ENCODE data around the gene MAP3K7. TPM values are rescaled to one million over a fixed set of nuclear protein-coding genes. Genes with fewer than 3 reads are reported as not detected.
A peak's percentile ranks its signal among the peaks of the same experiment; 100 is the strongest.

The MAP3K7 gene
- total RNA-seq, 2 donors from 2014 or later = 25.3 to 26.3 TPM

DNA sequence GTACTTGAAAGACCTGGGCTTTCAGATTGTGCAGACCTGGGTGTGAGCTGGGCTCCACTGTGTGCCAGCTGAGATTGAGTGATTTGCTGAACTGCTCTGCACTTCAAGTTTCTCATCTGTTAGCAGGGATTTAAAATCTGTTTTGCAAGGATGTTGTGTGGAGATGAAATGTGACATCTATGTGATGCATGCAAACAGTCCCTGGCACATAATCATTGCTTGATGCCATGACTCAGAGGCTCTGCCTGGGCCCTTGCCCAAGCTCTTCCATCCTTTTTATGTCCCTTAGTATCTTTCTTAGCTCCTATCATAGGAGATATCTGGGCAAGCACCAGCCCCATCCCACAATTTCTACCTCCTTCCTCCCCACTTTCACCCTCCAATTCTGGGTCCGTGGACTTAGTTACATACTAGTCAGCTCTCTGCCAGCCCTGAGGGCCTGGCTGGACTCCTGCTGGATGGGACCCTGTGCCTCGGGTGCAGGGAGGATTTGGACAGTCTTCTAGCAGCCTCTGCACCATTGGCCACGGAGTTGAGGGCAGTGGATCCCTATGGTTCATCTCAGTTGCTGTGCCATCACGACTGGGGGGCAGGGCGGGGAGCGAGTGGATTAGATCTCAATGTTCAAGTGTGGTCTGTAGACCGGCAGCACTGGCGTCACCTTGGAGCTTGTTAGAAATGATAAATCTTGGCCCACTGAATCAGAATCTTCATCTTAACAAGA, 103.6 kb downstream of the MAP3K7 start:
- Mint-ChIP-seq H3K27me3 (ENCODE audit: low read depth) (no peaks in the 10 kb centered on the region), H3K36me3 (ENCODE audit: insufficient read depth in 2 of 2) (peaks cover 14 to 19% of the 10 kb centered on the region in 2 donors), H3K4me3 (no peak overlapping the region), H3K4me1 (ENCODE audit: low read depth) (peaks cover 12% of the 10 kb centered on the region), H3K27ac (no peak overlapping the region), H3K9me3 (peaks cover 3 to 13% of the 10 kb centered on the region in 2 donors)
- no peak for DNase-seq
- no peak for ATAC-seq (replicated peaks in 1 of 2)

- peaks cover 3% of the 10 kb centered on the region for H3K4me1 Mint-ChIP-seq (ENCODE audit: low read depth)
- ATAC-seq (replicated peaks in 1 of 2) (no peak), DNase-seq (no peak)
- no peak overlapping the region for H3K27ac Mint-ChIP-seq
- H3K9me3 Mint-ChIP-seq = peaks cover 3 to 9% of the 10 kb centered on the region in 2 donors
- H3K4me3 Mint-ChIP-seq = no peak overlapping the region
- H3K36me3 Mint-ChIP-seq (ENCODE audit: insufficient read depth in 2 of 2) = peaks cover 8 to 11% of the 10 kb centered on the region in 2 donors
- H3K27me3 Mint-ChIP-seq (ENCODE audit: low read depth) = no peaks in the 10 kb centered on the region
These were observed 106.2 kb downstream of the MAP3K7 start for GRCh38 chr6:90480666-90481065.

DNA sequence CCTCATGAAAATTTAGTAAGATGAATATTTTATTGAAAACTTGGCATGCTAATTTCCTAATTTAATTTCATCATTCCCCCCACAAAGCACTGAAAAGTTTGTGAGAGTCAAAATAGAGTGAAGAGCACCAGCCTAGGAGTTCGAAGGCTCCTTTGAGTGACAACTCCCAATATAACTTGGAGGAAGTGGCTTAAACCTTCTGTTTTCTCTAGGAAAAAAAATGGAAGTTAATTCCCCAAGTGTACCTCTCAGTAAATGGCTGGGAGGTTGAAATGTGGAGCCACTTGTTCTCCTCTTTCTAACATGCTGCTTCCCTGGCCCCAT, 107.3 kb downstream of the MAP3K7 start:
- DNase-seq (no peak), ATAC-seq (replicated peaks in 1 of 2) (no peak)
- no peak overlapping the region for H3K4me3 Mint-ChIP-seq
- H3K27ac Mint-ChIP-seq = peak overlapping the region; percentile 69
- H3K36me3 Mint-ChIP-seq (ENCODE audit: insufficient read depth in 2 of 2) = peaks cover 8 to 10% of the 10 kb centered on the region in 2 donors
- no peaks in the 10 kb centered on the region for H3K27me3 Mint-ChIP-seq (ENCODE audit: low read depth)
- no peaks in the 10 kb centered on the region for H3K4me1 Mint-ChIP-seq (ENCODE audit: low read depth)
- peaks cover 3 to 9% of the 10 kb centered on the region in 2 donors for H3K9me3 Mint-ChIP-seq

- H3K4me1 Mint-ChIP-seq (ENCODE audit: low read depth) = no peaks in the 10 kb centered on the region
- H3K9me3 Mint-ChIP-seq = peaks cover 3 to 9% of the 10 kb centered on the region in 2 donors
- H3K27me3 Mint-ChIP-seq (ENCODE audit: low read depth) = no peaks in the 10 kb centered on the region
- ATAC-seq (replicated peaks in 1 of 2) (peak; percentile 91 to 96), DNase-seq (peak; percentile 86 to 87)
- H3K36me3 Mint-ChIP-seq (ENCODE audit: insufficient read depth in 2 of 2) = peaks cover 5 to 10% of the 10 kb centered on the region in 2 donors
- H3K4me3 Mint-ChIP-seq = peak overlapping the region; percentile 45 to 67
- H3K27ac Mint-ChIP-seq = peak overlapping the region; percentile 17
These were observed 107.9 kb downstream of the MAP3K7 start for GRCh38 chr6:90478789-90479602.

DNA sequence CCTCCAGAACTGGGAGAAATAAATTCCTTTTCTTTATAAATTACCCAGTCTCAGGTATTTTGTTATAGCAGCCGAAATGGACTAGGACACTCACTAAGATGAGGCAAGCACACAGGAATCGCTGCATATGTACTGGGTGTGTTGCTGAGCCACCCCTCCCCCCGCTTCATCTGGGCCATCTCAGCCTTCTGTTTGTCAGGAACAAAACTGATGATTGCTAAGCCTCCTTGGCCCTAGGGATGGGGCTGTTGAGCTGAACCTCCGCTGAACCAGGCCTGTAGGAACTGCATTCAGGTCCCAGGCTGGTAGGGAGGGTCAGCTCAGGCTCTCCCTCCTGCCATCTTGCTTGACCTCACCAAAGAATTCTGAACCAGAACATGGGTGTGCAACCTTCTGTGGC, 108.6 kb downstream of the MAP3K7 start:
- no peak for ATAC-seq (replicated peaks in 1 of 2)
- Mint-ChIP-seq H3K27me3 (ENCODE audit: low read depth) (no peaks in the 10 kb centered on the region), H3K27ac (no peak overlapping the region), H3K4me3 (no peak overlapping the region), H3K36me3 (ENCODE audit: insufficient read depth in 2 of 2) (peaks cover 2 to 8% of the 10 kb centered on the region in 2 donors), H3K9me3 (peaks cover 3 to 9% of the 10 kb centered on the region in 2 donors), H3K4me1 (ENCODE audit: low read depth) (no peaks in the 10 kb centered on the region)
- no peak for DNase-seq

GRCh38 chr6:90477366-90477765, 109.5 kb downstream of the MAP3K7 start:
- no peak for DNase-seq
- Mint-ChIP-seq H3K36me3 (ENCODE audit: insufficient read depth in 2 of 2) (peaks cover 0 to 2% of the 10 kb centered on the region in 2 donors), H3K9me3 (peaks cover 0 to 4% of the 10 kb centered on the region in 2 donors), H3K4me1 (ENCODE audit: low read depth) (no peaks in the 10 kb centered on the region), H3K27ac (peak overlapping the region; percentile 45), H3K4me3 (peak overlapping the region in 1 of 2 donors; percentile 36), H3K27me3 (ENCODE audit: low read depth) (no peaks in the 10 kb centered on the region)
- ATAC-seq (replicated peaks in 1 of 2) = no peak

- H3K9me3 Mint-ChIP-seq = no peaks in the 10 kb centered on the region
- H3K27me3 Mint-ChIP-seq (ENCODE audit: low read depth) = no peaks in the 10 kb centered on the region
- peak overlapping the region; percentile 15 to 83 for H3K4me3 Mint-ChIP-seq
- H3K4me1 Mint-ChIP-seq (ENCODE audit: low read depth) = no peaks in the 10 kb centered on the region
- DNase-seq (peak in 1 of 2 donors; percentile 49), ATAC-seq (replicated peaks in 1 of 2) (peak; percentile 27 to 28)
- H3K36me3 Mint-ChIP-seq (ENCODE audit: insufficient read depth in 2 of 2) = no peaks in the 10 kb centered on the region
- H3K27ac Mint-ChIP-seq = peak overlapping the region; percentile 94
These were observed 114.2 kb downstream of the MAP3K7 start for GRCh38 chr6:90472716-90473115.

GRCh38 chr6:90471263-90471662, 115.6 kb downstream of the MAP3K7 start:
- no peak for DNase-seq
- Mint-ChIP-seq H3K4me3 (no peak overlapping the region), H3K36me3 (ENCODE audit: insufficient read depth in 2 of 2) (no peaks in the 10 kb centered on the region)

DNA sequence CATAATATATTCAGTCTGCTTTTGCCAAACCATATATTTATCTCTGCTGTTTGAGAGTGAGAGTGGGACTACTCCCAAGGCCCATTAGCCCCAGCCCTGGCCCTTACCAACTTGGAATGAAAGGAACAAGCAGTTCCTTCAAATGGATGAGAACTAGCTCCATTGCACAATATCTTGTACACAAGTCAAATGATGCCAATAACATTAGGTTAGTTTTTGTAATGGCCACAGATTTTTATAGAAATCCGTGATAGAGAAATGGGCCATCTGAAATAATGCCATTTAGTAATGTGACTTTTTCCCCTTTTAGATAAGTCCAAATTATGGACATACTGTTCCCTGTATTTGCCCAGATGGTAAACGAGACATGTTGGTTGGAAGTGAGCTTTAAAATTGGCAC, 117.0 kb downstream of the MAP3K7 start:
- H3K4me3 Mint-ChIP-seq = no peak overlapping the region
- no peaks in the 10 kb centered on the region for H3K27me3 Mint-ChIP-seq (ENCODE audit: low read depth)
- H3K27ac Mint-ChIP-seq = no peak overlapping the region
- no peaks in the 10 kb centered on the region for H3K4me1 Mint-ChIP-seq (ENCODE audit: low read depth)
- no peaks in the 10 kb centered on the region for H3K36me3 Mint-ChIP-seq (ENCODE audit: insufficient read depth in 2 of 2)
- ATAC-seq (replicated peaks in 1 of 2) (no peak), DNase-seq (no peak)
- H3K9me3 Mint-ChIP-seq = no peaks in the 10 kb centered on the region

More at GRCh38 chr6:90471263-90471662, 115.6 kb downstream of the MAP3K7 start:
- Mint-ChIP-seq H3K27me3 (ENCODE audit: low read depth) (no peaks in the 10 kb centered on the region), H3K9me3 (no peaks in the 10 kb centered on the region), H3K4me1 (ENCODE audit: low read depth) (no peaks in the 10 kb centered on the region), H3K27ac (no peak overlapping the region)
- no peak for ATAC-seq (replicated peaks in 1 of 2)

- DNase-seq (no peak), ATAC-seq (replicated peaks in 1 of 2) (no peak)
- no peaks in the 10 kb centered on the region for H3K27me3 Mint-ChIP-seq (ENCODE audit: low read depth)
- H3K9me3 Mint-ChIP-seq = no peaks in the 10 kb centered on the region
- no peak overlapping the region for H3K27ac Mint-ChIP-seq
- H3K36me3 Mint-ChIP-seq (ENCODE audit: insufficient read depth in 2 of 2) = no peaks in the 10 kb centered on the region
- no peaks in the 10 kb centered on the region for H3K4me1 Mint-ChIP-seq (ENCODE audit: low read depth)
- no peak overlapping the region for H3K4me3 Mint-ChIP-seq
These were observed 118.0 kb downstream of the MAP3K7 start for GRCh38 chr6:90468859-90469258.

DNA sequence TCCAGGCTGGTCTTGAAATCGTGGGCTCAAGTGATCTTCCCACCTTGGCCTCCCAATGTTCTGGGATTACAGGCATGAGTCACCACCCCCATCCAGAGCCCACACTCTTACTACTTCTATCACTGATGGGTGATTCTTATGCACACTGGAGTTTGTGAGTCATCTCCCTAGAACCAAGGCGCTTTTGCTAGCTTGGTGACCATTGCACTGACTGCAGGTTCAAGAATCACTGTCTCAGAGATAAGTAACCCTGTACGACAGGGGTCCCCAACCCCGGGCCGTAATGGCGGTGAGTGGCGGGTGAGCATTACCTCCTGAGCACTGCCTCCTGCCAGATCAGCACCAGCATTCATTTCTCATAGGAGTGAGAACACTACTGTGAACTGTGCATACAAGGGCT, 118.8 kb downstream of the MAP3K7 start:
- ATAC-seq (replicated peaks in 1 of 2) = peak; percentile 58 to 70
- Mint-ChIP-seq H3K36me3 (ENCODE audit: insufficient read depth in 2 of 2) (no peaks in the 10 kb centered on the region), H3K4me3 (peak overlapping the region; percentile 34 to 52), H3K9me3 (no peaks in the 10 kb centered on the region), H3K27ac (peak overlapping the region; percentile 49), H3K27me3 (ENCODE audit: low read depth) (no peaks in the 10 kb centered on the region), H3K4me1 (ENCODE audit: low read depth) (no peaks in the 10 kb centered on the region)
- DNase-seq = peak; percentile 57 to 62

- H3K36me3 Mint-ChIP-seq (ENCODE audit: insufficient read depth in 2 of 2) = no peaks in the 10 kb centered on the region
- no peaks in the 10 kb centered on the region for H3K27me3 Mint-ChIP-seq (ENCODE audit: low read depth)
- peak overlapping the region; percentile 16 for H3K27ac Mint-ChIP-seq
- DNase-seq (no peak), ATAC-seq (replicated peaks in 1 of 2) (no peak)
- H3K4me1 Mint-ChIP-seq (ENCODE audit: low read depth) = no peaks in the 10 kb centered on the region
- H3K9me3 Mint-ChIP-seq = no peaks in the 10 kb centered on the region
- H3K4me3 Mint-ChIP-seq = peak overlapping the region; percentile 52 to 83
These were observed 119.3 kb downstream of the MAP3K7 start for GRCh38 chr6:90467546-90467945.

DNA sequence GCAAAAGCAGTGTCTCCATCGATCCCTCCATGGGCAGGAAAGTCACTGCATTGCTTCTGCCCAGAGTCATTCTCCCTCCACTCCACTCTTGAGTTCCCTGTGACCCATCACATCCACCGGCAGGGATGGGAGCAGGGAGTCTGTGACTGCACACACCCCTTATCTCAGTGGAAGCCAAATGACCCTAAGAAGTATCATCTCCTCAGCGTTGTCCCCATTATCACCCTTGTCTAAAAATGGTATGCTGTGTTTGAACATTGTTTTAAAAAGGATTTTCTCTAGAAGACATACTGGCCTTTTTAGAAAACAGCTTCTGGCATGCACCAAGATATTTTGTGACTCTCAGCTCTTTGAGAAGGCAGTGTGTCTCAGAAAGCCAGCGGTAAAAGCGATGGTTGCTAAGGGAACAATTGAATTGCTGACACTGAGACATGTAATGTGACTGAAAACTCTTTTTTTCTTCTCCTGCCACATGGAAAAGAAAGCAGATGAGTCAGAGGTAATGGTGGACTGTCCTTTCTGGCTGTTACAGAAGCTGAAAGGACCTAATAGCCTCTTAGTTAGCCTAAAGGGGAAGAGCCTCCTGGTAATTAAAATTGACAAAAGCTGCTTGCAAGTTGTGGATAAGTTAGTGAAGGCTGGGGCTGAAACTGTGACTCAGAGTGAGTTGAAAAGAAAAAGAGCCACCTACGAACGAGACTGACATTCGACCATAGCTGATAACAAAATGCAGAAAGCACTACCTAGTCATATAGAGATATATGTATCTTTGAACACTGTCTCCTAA, 120.5 kb downstream of the MAP3K7 start:
- no peaks in the 10 kb centered on the region for H3K36me3 Mint-ChIP-seq (ENCODE audit: insufficient read depth in 2 of 2)
- DNase-seq = peak; percentile 54 to 65
- H3K4me1 Mint-ChIP-seq (ENCODE audit: low read depth) = no peaks in the 10 kb centered on the region
- H3K9me3 Mint-ChIP-seq = no peaks in the 10 kb centered on the region
- peak overlapping the region; percentile 93 for H3K27ac Mint-ChIP-seq
- H3K27me3 Mint-ChIP-seq (ENCODE audit: low read depth) = no peaks in the 10 kb centered on the region
- ATAC-seq (replicated peaks in 1 of 2) = peak; percentile 72 to 80
- H3K4me3 Mint-ChIP-seq = peak overlapping the region; percentile 60 to 83

Measured in activated T-cell treated with anti-CD3 and anti-CD28 coated beads, Interleukin-2, amount 50 U/mL, for 72 hours (primary cell).